Dendritic cell treated with granulocyte-macrophage colony-stimulating factor and Interleukin-4, amounts not matched to agents 40 ng/mL and 50 ng/mL, for 4 days (primary cell): ENCODE results near the gene MRTFA.
A peak's percentile ranks its signal among the peaks of the same experiment; 100 is the strongest.

ENCODE experiments used
- H3K27ac Mint-ChIP-seq: one replicate; pipeline ENCODE4 v1.8.0; 2022; ENCODE audit warnings: mild to moderate bottlenecking, mixed read lengths
- H3K27me3 Mint-ChIP-seq: one replicate; pipeline ENCODE4 v1.8.0; 2022; ENCODE audit warnings: mild to moderate bottlenecking, mixed read lengths
- H3K36me3 Mint-ChIP-seq: one replicate; pipeline ENCODE4 v1.8.0; 2022; ENCODE audit warnings: low read depth, mixed read lengths
- H3K4me1 Mint-ChIP-seq: one replicate; pipeline ENCODE4 v1.8.0; 2022; ENCODE audit warnings: low read depth, mixed read lengths
- H3K4me3 Mint-ChIP-seq: one replicate; pipeline ENCODE4 v1.8.0; 2022; ENCODE audit warnings: mild to moderate bottlenecking, moderate library complexity, mixed read lengths
- H3K9me3 Mint-ChIP-seq: one replicate; pipeline ENCODE4 v1.8.0; 2022; ENCODE audit warnings: mixed read lengths
- intact Hi-C: fragments of 100-400 bp; cut with micrococcal nuclease; formaldehyde crosslinking; loops from one replicate; pipeline ENCODE4 v1.15.0; 2022

The MRTFA gene

DNA sequence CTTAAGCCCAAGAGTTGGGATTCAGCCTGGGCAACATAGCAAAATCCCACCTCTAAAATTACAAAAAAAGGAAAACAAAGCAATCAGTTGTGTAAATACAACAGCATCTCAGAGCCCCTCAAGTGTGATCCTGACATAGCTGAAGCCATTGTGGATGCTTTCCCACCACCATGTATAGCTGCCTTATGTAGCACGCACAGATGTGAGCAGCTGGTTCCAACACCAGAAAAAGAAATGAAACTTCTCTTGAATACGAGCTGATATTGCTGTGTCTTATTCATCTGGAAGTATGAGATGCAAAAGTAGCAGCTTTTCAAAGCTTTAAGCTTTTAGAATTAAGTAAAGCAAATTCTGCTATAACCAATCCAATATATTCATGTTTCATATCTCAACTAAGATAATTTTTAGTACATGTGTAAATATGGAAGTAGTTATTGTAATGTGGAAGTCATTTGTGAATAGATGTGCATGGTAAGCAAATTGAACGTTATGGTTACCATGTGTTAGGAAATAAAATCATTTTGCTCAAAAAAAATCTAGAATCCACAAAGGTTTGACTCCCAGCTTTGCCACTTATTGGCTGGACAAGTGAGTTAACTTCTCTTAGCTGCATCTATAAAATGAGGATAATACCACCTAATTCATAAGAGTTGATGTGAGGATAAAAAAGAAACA is 203.0 kb downstream of the MRTFA start:
- Mint-ChIP-seq H3K36me3 (peaks cover 70% of the 10 kb centered on the region), H3K4me3 (no peak overlapping the region)
- intact Hi-C loops, result loop anchor here (10.0 kb wide), 1 partner anchor 201 kb away; the partner anchor contains the start of gene MRTFA

DNA sequence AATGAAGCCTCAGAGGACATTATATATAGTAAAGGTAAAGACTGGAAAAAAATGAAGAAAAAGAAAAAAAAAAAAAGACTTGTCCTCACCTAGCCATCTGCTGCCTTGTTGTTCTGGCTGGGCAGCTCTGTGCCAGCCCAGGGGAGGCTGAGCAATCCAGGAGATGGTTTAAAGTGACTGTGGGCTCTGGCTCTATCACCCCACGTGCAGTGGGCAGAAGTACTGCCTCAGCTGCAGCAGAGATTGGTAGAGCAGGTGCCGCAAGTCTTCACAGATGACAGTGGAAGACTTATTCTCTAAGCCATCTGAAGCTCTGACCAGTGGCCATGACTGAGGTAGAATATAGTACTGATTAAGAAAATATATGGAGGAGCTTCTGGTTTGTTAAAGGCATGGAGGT is 203.9 kb downstream of the MRTFA start:
- Mint-ChIP-seq H3K27ac (peak overlapping the region; percentile 46), H3K27me3 (no peaks in the 10 kb centered on the region), H3K4me3 (no peak overlapping the region), H3K9me3 (no peaks in the 10 kb centered on the region), H3K4me1 (peaks cover 95% of the 10 kb centered on the region), H3K36me3 (peaks cover 75% of the 10 kb centered on the region)
- intact Hi-C loops, result loop anchor here (10.0 kb wide), 1 partner anchor 202 kb away; the partner anchor contains the start of gene MRTFA

More for the DNA sequence above, 203.0 kb downstream of the MRTFA start:
- Mint-ChIP-seq H3K27ac (peak overlapping the region; percentile 79), H3K9me3 (no peaks in the 10 kb centered on the region), H3K27me3 (no peaks in the 10 kb centered on the region), H3K4me1 (peaks cover 95% of the 10 kb centered on the region)

DNA sequence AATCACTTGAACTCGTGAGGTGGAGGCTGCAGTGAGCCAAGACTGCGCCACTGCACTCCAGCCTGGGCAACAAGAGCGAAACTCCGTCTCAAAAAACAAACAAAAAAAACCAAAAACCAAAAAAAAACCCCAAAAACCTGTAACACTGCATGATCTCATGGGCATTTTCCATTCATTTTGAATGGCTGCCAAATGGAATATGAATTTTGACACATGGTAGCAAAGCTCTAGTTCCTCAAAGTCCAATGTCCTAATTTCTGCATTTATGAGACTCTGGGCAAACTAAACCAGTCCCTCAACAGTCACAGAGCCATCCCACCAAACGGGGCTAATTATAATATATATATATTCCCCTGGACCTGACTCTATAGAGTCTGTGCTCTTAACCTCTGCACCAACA is 204.4 kb downstream of the MRTFA start:
- H3K27ac Mint-ChIP-seq, result peak overlapping the region; percentile 62
- H3K4me3 Mint-ChIP-seq, result no peak overlapping the region
- H3K27me3 Mint-ChIP-seq, result no peaks in the 10 kb centered on the region
- peaks cover 80% of the 10 kb centered on the region for H3K36me3 Mint-ChIP-seq
- peaks cover 95% of the 10 kb centered on the region for H3K4me1 Mint-ChIP-seq
- no peaks in the 10 kb centered on the region for H3K9me3 Mint-ChIP-seq
- intact Hi-C loops, result loop anchor here (10.0 kb wide), 1 partner anchor 203 kb away; the partner anchor contains the start of gene MRTFA

DNA sequence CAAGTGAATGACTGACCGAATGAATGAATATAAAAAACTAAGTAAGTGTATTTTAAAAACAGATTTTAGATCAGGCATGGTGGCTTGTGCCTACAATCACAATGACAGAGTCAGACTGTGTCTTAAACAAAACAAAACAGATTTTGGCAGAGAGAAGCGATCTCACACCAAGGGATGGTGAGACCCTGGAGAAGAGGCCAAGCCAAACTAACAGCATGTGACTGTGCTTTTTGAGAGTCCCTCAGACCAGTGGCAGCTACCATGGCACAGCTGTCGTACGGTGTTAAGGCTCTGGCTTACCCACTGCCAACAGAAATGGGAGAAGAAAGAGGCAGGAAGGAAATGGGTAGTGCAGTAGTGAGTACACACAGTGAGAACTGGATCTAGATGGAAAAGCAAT is 205.5 kb downstream of the MRTFA start:
- intact Hi-C loops, result loop anchor here (10.0 kb wide), 1 partner anchor 204 kb away; the partner anchor contains the start of gene MRTFA
- Mint-ChIP-seq H3K36me3 (peaks cover 91% of the 10 kb centered on the region), H3K4me3 (no peak overlapping the region), H3K9me3 (no peaks in the 10 kb centered on the region), H3K27me3 (no peaks in the 10 kb centered on the region), H3K4me1 (peaks cover 95% of the 10 kb centered on the region), H3K27ac (peak overlapping the region; percentile 62)

DNA sequence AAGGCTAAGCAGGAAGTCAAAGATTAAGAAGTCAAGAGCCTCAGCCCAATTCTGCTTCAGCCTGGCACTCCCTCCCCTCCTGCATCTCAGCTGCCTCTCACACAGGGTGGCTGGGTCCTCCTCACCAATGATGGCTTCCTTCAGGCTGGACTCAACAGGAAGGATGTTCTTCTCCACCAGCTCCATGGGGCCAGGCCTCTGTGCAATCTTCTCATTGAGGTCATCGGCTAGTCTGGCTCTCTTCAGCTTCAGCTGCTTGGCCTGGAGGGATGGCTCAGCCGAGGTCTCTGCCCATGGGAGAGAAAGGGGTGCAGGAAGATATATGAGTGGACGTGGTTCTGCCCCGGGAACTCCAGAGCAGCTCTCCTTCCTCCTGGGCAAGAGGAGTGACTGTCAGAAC is 207.0 kb downstream of the MRTFA start:
- H3K9me3 Mint-ChIP-seq, result no peaks in the 10 kb centered on the region
- peak overlapping the region; percentile 79 for H3K27ac Mint-ChIP-seq
- peaks cover 96% of the 10 kb centered on the region for H3K36me3 Mint-ChIP-seq
- no peak overlapping the region for H3K4me3 Mint-ChIP-seq
- H3K4me1 Mint-ChIP-seq, result peaks cover 95% of the 10 kb centered on the region
- intact Hi-C loops, result no loop called here
- no peaks in the 10 kb centered on the region for H3K27me3 Mint-ChIP-seq

DNA sequence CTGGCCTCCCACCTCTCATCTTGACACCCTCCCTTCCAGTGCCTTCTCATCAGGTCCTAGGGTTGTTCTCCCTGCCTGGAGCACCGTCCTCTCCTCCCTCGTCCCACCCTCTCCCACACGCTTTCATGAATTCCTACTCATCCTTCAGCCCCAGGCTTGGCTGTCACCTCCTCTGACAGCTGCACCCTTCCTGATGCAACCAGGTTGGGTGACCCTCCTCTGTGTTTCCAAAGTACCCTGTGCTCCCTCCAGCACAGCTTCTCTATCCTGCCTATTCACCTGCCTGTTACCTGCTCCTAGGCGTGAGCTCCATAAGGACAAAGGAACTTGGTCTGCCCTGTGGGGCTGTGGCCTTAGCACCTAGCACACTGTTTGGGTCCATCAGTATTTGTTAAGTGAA is 207.7 kb downstream of the MRTFA start:
- no peaks in the 10 kb centered on the region for H3K9me3 Mint-ChIP-seq
- H3K27ac Mint-ChIP-seq, result peak overlapping the region; percentile 79
- intact Hi-C loops, result no loop called here
- no peak overlapping the region for H3K4me3 Mint-ChIP-seq
- H3K36me3 Mint-ChIP-seq, result peaks cover 96% of the 10 kb centered on the region
- H3K27me3 Mint-ChIP-seq, result no peaks in the 10 kb centered on the region
- peaks cover 94% of the 10 kb centered on the region for H3K4me1 Mint-ChIP-seq

DNA sequence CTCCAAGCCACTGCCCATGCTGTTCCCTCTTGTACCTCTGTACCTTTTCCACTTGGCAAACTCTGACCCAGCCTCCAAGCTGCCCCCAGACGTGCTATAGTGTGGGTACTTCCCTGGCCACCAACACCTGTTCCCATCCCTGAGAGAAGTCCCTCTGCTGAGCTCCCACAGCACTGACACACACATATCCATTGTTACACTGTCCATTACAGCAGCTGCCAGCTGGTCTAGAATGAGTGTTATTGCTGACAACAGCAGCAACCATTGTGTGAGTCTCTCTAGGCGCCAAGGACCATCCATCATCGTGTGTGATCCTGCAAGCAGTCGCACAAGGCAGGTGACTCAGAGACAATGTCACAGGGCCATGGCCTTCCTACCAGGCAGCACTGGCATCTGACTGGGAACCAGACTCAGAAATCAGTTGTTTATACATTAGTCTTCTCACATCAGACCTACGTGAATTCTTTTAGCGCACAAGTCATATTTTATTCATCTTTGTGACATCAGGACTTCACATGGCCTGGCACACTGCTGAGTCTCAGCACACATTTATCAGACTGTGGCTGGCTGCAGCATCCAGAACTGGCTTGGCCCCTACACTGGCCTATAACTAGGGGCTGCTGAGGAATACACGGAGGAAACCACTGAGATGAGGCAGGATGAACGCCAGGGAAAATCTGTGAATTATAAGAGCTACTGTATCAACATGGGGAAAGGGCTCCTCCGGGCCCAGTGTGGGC is 209.8 kb downstream of the MRTFA start:
- Mint-ChIP-seq H3K36me3 (peaks cover 99% of the 10 kb centered on the region), H3K4me1 (peaks cover 97% of the 10 kb centered on the region), H3K27ac (peak overlapping the region; percentile 94), H3K9me3 (no peaks in the 10 kb centered on the region), H3K4me3 (no peak overlapping the region), H3K27me3 (no peaks in the 10 kb centered on the region)
- intact Hi-C loops, result no loop called here

DNA sequence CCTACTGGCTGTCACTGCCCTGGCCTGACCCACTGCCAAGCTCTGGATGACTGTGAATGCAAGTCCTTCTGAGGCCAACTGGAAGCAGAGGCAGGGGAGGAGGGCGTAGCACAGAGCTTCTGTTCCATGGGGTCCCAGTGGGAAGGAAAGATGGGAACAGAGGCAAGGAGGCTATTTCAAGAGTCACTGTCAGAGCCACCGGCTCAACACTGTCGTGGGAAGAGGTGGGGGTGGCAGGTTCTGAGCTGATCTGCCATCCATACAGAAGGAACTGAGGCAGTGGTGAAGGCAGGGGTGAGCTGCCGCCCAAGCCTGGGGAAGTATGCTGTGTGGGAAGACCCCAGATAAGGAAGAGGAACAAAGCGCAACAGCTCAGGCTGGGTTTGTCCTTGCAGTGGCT is 211.4 kb downstream of the MRTFA start:
- H3K4me3 Mint-ChIP-seq, result no peak overlapping the region
- H3K9me3 Mint-ChIP-seq, result no peaks in the 10 kb centered on the region
- intact Hi-C loops, result no loop called here
- peak overlapping the region; percentile 94 for H3K27ac Mint-ChIP-seq
- no peaks in the 10 kb centered on the region for H3K27me3 Mint-ChIP-seq
- H3K36me3 Mint-ChIP-seq, result peaks cover 100% of the 10 kb centered on the region
- H3K4me1 Mint-ChIP-seq, result peaks cover 87% of the 10 kb centered on the region

DNA sequence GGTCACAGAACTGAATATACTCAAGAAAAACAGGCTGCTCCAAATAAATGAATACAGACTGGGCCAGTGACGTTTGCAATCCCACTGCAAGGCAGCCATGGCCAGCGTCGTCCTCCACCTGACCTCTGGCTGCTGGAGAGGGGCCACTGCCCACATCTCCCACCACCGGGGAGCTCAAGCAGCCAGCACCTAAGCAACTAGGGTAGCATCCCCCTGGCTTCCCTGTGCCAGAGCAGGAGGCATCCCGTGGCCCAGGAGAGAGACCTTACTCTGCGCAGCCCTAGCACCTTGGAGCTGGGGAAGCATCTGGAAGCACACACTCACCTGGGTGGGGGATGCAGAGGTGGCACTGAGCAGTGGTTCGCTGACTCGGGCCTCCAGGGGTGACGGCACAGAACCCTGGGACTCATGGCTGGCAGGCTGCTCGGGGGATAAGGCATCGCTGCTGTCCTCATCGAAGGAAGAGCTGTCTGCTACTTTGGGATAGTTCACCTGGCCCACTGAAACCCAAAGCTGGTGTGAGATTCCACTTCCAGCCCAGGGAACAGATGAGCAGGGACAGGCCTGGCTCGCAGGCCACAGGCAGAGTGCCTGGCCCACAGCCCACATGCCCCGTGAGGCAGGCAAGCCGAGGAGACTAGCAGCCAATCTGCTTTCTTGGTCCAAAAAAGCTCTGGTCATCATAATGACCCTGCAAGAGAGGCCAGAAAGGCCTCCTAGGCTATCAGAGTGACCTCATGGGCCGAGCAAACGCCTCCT is 212.5 kb downstream of the MRTFA start:
- H3K4me1 Mint-ChIP-seq, result peaks cover 77% of the 10 kb centered on the region
- intact Hi-C loops, result no loop called here
- H3K27ac Mint-ChIP-seq, result peak overlapping the region; percentile 94
- H3K9me3 Mint-ChIP-seq, result no peaks in the 10 kb centered on the region
- no peaks in the 10 kb centered on the region for H3K27me3 Mint-ChIP-seq
- H3K4me3 Mint-ChIP-seq, result no peak overlapping the region
- peaks cover 100% of the 10 kb centered on the region for H3K36me3 Mint-ChIP-seq

DNA sequence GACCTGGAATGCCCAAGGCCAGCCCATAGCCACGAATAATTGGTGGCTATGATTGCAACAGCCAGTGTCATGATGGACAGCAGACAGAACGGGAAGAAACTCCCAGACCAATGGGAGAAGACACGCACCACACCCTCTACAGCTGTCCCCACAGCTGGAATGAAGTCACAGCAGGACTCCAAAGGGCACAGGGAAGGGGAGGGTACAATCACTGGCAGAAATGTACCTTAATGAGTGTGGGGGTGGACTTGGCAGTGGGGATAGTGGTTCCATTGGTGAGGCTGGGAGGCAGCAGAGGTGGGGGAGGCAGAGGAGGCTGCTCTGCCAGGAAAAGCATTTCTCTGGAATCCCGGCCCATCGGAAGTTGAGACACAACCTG is 213.2 kb downstream of the MRTFA start:
- Mint-ChIP-seq H3K27me3 (no peaks in the 10 kb centered on the region), H3K4me3 (peak overlapping the region; percentile 18), H3K27ac (peak overlapping the region; percentile 94), H3K4me1 (peaks cover 69% of the 10 kb centered on the region), H3K9me3 (no peaks in the 10 kb centered on the region), H3K36me3 (peaks cover 100% of the 10 kb centered on the region)
- intact Hi-C loops, result no loop called here

DNA sequence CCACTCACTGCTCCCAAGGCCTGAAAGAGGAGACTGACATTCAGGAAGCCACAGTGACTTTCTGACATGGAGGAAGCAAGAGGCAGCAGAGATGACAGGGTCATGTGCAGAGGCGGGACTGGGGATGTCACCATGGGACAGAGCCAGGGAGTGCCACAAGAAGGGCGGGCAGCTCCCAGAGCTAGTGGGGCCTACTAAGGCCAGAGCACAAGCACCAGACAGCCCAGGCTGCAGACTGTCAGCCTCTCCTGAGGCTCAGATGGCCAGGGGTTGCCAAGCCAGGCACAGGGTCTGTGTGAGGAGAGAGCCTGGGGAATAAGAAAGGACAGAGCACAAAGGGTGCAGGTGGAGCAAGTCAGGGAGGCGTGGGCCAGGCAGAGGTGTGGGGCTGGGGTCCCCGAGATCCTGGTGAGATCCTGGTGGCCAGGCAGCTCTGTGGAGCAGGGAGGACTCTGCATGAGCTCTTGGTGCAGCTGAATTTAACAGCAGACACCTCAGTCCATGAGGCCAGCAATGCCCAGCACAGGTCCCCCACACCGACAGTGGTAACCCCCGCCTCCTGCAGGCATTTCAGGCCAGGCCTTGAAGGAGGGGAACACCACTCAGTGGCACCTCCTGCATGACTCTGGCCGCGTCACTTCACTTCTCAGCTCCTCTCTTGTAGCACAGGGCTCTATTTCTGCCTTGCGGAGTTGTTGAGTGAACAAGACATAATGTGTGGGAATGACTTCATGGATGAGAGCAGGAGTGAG is 213.8 kb downstream of the MRTFA start:
- peaks cover 69% of the 10 kb centered on the region for H3K4me1 Mint-ChIP-seq

DNA sequence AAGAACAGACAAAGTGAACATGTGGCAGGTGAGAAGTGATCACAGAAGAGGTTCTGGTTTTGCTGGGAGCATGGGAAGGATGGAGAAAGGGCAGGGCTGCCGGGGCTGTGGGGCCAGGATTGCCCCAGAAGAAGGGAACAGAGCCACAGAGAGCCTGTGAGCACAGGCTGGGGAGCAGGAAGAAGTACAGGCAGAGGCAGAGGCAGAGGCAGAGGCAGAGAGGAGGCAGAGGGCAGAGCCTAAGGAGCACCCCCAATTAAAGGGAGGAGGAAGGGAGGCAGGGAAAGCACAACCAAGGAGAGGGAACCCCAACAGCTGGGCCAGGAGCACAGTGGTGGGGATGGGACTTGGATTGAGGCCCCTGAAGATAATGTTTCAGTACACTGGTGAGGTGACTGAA is 214.6 kb downstream of the MRTFA start:
- H3K4me3 Mint-ChIP-seq, result peak overlapping the region; percentile 20
- H3K4me1 Mint-ChIP-seq, result peaks cover 67% of the 10 kb centered on the region
- intact Hi-C loops, result no loop called here
- peak overlapping the region; percentile 94 for H3K27ac Mint-ChIP-seq
- H3K36me3 Mint-ChIP-seq, result peaks cover 100% of the 10 kb centered on the region
- no peaks in the 10 kb centered on the region for H3K9me3 Mint-ChIP-seq
- H3K27me3 Mint-ChIP-seq, result no peaks in the 10 kb centered on the region

More for the DNA sequence above, 213.8 kb downstream of the MRTFA start:
- intact Hi-C loops, result no loop called here
- Mint-ChIP-seq H3K9me3 (no peaks in the 10 kb centered on the region), H3K27me3 (no peaks in the 10 kb centered on the region), H3K4me3 (peak overlapping the region; percentile 69), H3K36me3 (peaks cover 100% of the 10 kb centered on the region), H3K27ac (peak overlapping the region; percentile 94)

DNA sequence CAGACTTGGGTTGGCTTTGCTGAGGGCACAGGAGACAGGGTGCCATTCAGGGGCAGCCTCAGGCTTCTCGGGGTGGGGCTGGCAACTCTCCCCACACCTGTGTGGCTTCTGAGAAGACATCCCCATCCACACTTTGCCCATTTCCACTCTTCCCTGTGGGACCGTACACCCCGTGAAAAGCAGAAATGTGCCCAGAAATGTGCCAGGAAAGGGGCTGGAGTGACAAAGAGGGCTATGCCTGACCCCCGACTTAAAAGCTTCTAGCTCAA is 215.5 kb downstream of the MRTFA start:
- Mint-ChIP-seq H3K27ac (peak overlapping the region; percentile 94), H3K4me1 (peaks cover 67% of the 10 kb centered on the region), H3K36me3 (peaks cover 100% of the 10 kb centered on the region), H3K27me3 (no peaks in the 10 kb centered on the region), H3K9me3 (no peaks in the 10 kb centered on the region), H3K4me3 (no peak overlapping the region)
- intact Hi-C loops, result no loop called here
